Left ventricle myocardium inferior (tissue), 1 donor: ENCODE data around the gene KRTAP10-6. TPM values are rescaled to one million over a fixed set of nuclear protein-coding genes. Genes with fewer than 3 reads are reported as not detected.
"Not testable (repeated sequence)": the region's sequence is repeated elsewhere in the genome, so short reads cannot be mapped to it uniquely, and the experiment has no call there.

ENCODE experiments used
- DNase-seq: peaks from one replicate; pipeline ENCODE4 v3.0.0-alpha.2; 2020
- H3K27ac ChIP-seq: fragments of 200-600 bp; replicated peaks from 2 replicates; pipeline ENCODE4 v1.8.0; 2021
- H3K27me3 ChIP-seq: fragments of 200-600 bp; 2 replicates; pipeline ENCODE4 v1.8.0; 2021; ENCODE audit warnings: low read depth
- H3K36me3 ChIP-seq: fragments of 200-600 bp; 2 replicates; pipeline ENCODE4 v1.8.0; 2021
- H3K4me1 ChIP-seq: fragments of 200-600 bp; 2 replicates; pipeline ENCODE4 v1.8.0; 2021
- H3K4me3 ChIP-seq: fragments of 200-600 bp; 2 replicates; pipeline ENCODE4 v1.8.0; 2021; ENCODE audit warnings: mild to moderate bottlenecking, moderate library complexity
- H3K9me3 ChIP-seq: fragments of 200-600 bp; replicated peaks from 2 replicates; pipeline ENCODE4 v1.8.0; 2021
- intact Hi-C: fragments of 100-400 bp; cut with micrococcal nuclease; formaldehyde crosslinking; loops from one replicate; pipeline ENCODE4 v1.11.0; 2022
- total RNA-seq: library from RNA; stranded (reverse); fragmentation: NEBNext Ultra II Directional; extraction: Animal tissue kit (Norgen Biotek cat#: 25700); gene quantifications from one replicate; pipeline ENCODE4 v1.2.1, GENCODE V29; 2021
- TF ChIP-seq, protein P1 (sequence below): fragments of 200-600 bp; IDR thresholded peaks from 2 replicates; pipeline ENCODE4 v1.8.0; 2021; ENCODE audit warnings: antibody characterized with exemption, mild to moderate bottlenecking, borderline replicate concordance
- donor health status: DM: no; HTN: yes; CAD: no; lungs with severe emphysema.

Gene KRTAP10-6
- total RNA-seq, 1 donor from 2014 or later = not detected

DNA sequence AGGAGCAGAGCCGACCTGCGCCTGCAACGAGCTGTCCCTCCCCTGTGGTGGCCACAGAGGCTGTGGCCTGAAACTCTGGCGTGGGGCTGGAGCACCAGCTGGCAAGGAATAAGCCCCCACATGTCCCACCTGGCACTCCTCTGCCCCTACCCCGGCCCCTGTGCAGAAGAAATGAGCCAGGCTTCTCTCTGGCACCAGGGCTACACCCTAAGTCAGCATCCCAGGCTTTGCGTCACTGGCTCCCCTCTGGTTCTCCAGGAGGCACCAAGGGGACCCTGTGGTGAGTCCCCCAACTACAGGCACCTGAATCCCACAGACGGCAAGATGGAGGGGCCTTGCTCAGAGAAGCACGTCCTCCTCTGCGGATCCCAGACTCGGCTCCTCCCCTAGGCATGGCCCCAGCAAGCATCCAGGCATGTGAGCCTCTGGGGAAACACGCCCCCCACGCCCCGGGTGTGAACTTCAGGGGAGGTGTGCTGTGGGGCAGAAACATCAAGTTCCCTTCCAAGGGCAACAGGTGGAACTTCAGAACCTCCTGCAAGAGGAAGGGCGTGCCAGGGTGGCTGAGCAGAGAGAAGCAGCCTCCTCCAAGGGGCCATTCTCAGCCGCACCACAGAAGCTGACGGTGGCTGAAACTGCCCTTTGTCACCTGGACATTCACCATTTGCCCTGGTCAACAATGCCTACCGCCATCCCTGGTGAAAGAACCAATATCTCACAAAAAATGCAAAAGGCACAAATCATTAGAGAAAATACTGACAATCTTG, 11.0 kb upstream of the KRTAP10-6 start:
- intact Hi-C loops = no loop called here
- no peak overlapping the region for H3K27ac ChIP-seq
- no peak overlapping the region for H3K4me3 ChIP-seq
- peaks cover 52% of the 10 kb centered on the region for H3K27me3 ChIP-seq
- H3K36me3 ChIP-seq = no peaks in the 10 kb centered on the region
- no peak for DNase-seq
- TF ChIP-seq, protein P1, sequence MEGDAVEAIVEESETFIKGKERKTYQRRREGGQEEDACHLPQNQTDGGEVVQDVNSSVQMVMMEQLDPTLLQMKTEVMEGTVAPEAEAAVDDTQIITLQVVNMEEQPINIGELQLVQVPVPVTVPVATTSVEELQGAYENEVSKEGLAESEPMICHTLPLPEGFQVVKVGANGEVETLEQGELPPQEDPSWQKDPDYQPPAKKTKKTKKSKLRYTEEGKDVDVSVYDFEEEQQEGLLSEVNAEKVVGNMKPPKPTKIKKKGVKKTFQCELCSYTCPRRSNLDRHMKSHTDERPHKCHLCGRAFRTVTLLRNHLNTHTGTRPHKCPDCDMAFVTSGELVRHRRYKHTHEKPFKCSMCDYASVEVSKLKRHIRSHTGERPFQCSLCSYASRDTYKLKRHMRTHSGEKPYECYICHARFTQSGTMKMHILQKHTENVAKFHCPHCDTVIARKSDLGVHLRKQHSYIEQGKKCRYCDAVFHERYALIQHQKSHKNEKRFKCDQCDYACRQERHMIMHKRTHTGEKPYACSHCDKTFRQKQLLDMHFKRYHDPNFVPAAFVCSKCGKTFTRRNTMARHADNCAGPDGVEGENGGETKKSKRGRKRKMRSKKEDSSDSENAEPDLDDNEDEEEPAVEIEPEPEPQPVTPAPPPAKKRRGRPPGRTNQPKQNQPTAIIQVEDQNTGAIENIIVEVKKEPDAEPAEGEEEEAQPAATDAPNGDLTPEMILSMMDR = no peak
- no peaks in the 10 kb centered on the region for H3K4me1 ChIP-seq
- H3K9me3 ChIP-seq = peaks cover 12% of the 10 kb centered on the region

DNA sequence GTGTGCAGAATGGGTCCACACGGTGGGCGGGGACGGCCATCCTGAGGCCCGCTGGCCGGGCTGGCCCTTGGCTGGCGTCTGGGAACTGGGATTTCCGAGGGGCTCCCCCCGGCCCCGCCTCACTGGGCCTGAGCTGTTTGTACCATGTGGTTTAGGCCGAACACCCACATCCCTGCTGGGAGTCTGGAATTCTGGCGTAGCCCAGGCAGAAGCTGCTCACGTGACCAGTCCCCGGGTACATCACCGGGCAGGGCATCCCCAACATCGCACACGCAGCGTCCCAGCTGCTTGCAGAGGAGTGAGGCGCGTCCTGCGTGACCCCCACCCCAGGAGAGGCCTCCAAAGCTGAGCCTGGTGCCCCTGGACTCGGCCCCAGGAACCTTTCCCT, 10.2 kb upstream of the KRTAP10-6 start:
- Histone ChIP-seq H3K4me1 (no peaks in the 10 kb centered on the region), H3K4me3 (no peak overlapping the region), H3K27ac (no peak overlapping the region), H3K27me3 (peaks cover 56% of the 10 kb centered on the region), H3K9me3 (peaks cover 15% of the 10 kb centered on the region), H3K36me3 (no peaks in the 10 kb centered on the region)
- DNase-seq = no peak
- TF ChIP-seq, protein P1 = no peak
- intact Hi-C loops = no loop called here

DNA sequence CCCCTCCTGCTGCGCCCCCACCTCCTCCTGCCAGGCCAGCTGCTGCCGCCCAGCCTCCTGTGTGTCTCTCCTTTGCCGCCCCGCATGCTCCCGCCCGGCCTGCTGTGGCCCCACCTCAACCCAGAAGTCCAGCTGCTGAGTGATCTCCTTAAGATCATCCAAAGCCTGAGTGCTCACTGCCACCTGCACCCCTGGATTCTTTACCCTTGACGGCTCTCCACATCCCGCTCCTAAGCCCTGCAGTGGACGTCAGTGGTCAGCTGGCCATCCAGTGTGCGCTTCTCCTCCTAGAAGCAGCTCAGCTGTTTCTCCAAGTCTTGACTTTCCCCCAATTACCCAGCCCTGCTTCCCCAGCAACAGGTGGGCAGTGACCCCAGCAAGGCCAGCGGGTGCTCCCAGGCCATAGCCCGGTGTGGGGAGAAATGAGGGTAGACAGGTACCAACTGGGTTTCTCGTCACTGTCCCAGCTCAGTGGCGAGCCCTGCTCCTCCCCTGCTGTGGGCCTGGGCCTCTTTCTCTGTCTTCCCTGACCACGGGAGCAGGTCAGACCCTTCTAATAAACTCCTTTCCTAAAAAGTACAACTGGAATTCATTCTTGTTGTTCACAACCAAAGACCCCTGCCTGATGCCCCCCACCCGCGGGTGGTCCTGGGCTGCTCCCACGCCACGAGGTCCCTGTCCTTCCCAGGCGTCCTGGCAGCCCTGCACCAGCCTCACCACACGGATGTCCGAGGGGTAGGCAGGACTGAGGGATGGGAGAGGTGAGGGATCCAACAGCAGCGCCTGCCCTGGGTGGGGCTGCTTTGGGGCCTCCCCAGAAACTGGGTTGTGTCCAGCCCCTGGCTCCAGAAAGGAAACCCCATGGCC, 9.5 kb upstream of the KRTAP10-6 start:
- TF ChIP-seq, protein P1 = no peak
- H3K4me3 ChIP-seq = no peak overlapping the region
- H3K36me3 ChIP-seq = no peaks in the 10 kb centered on the region
- peaks cover 15% of the 10 kb centered on the region for H3K9me3 ChIP-seq
- intact Hi-C loops = no loop called here
- no peaks in the 10 kb centered on the region for H3K4me1 ChIP-seq
- no peak overlapping the region for H3K27ac ChIP-seq
- no peak for DNase-seq
- H3K27me3 ChIP-seq = peaks cover 56% of the 10 kb centered on the region

DNA sequence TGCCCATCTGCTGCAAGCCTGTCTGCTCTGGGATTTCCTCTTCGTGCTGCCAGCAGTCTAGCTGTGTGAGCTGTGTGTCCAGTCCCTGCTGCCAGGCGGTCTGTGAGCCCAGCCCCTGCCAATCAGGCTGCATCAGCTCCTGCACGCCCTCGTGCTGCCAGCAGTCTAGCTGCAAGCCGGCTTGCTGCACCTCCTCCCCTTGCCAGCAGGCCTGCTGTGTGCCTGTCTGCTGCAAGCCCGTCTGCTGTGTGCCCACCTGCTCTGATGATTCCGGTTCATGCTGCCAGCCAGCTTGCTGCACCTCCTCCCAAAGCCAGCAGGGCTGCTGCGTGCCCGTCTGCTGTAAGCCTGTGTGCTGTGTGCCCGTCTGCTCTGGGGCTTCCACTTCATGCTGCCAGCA, 8.8 kb upstream of the KRTAP10-6 start:
- H3K4me1 ChIP-seq, H3K36me3 ChIP-seq, DNase-seq, H3K27ac ChIP-seq, intact Hi-C loops, H3K4me3 ChIP-seq: not testable (repeated sequence)
- Histone ChIP-seq H3K27me3 (peaks cover 59% of the 10 kb centered on the region), H3K9me3 (peaks cover 10% of the 10 kb centered on the region)

DNA sequence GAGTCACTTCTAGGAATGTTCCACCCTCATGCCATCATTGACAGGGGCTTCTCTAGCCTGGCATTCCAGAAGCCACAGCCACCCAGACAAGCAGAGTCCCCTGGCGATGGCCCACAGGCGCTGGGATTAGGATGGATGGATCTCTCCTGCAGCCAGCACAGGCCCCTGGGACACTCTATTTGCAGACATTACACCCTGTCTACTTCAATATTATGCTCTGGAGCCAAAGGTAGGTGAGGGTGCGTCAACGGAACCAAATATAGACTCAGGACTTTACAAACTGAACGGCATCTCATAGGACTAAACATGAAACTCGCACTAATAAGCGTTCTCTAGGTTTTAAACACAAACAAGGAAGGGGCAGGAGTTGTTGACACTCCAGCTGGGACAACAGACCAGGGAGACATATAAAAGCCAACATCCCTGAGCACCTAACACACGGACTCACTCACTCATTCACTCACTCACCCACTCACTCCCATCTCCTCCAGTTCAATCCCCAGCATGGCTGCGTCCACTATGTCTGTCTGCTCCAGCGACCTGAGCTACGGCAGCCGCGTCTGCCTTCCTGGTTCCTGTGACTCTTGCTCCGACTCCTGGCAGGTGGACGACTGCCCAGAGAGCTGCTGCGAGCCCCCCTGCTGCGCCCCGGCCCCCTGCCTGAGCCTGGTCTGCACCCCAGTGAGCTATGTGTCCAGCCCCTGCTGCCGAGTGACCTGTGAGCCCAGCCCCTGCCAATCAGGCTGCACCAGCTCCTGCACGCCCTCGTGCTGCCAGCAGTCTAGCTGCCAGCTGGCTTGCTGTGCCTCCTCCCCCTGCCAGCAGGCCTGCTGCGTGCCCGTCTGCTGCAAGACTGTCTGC, 8.0 kb upstream of the KRTAP10-6 start, which contains the start of gene KRTAP10-7:
Gene KRTAP10-7 (plus strand): TSS at position 480 of the 861 bp plus-strand sequence. CDS start 25 bp downstream, at position 505.
- H3K4me3 ChIP-seq, H3K27ac ChIP-seq, H3K36me3 ChIP-seq, DNase-seq, intact Hi-C loops, H3K4me1 ChIP-seq: not testable (repeated sequence)
- Histone ChIP-seq H3K9me3 (peaks cover 10% of the 10 kb centered on the region), H3K27me3 (peaks cover 62% of the 10 kb centered on the region)
